Fibroblast of skin of right quadriceps (primary cell): Measurements from ENCODE around the gene SMARCA2.
"Not testable (repeated sequence)": the region's sequence is repeated elsewhere in the genome, so short reads cannot be mapped to it uniquely, and the experiment has no call there.

ENCODE experiments used
- DNase-seq: peaks from one replicate; pipeline ENCODE4 v3.0.0-alpha.2; 2013

SMARCA2 gene

GRCh38 chr9:2106666-2107065 lies 91.5 kb downstream of the SMARCA2 start:
- DNase-seq = no peak

GRCh38 chr9:2107906-2108451 lies 92.8 kb downstream of the SMARCA2 start:
- DNase-seq = no peak

GRCh38 chr9:2109069-2109650 lies 94.0 kb downstream of the SMARCA2 start:
- peak; percentile 97 for DNase-seq

GRCh38 chr9:2110036-2110435 lies 94.9 kb downstream of the SMARCA2 start:
- DNase-seq = no peak

GRCh38 chr9:2116073-2116472 lies 100.9 kb downstream of the SMARCA2 start:
- DNase-seq = no peak

GRCh38 chr9:2117527-2117926 lies 102.4 kb downstream of the SMARCA2 start:
- DNase-seq = no peak

- no peak for DNase-seq
Observed at GRCh38 chr9:2119566-2119965, 104.4 kb downstream of the SMARCA2 start.

- peak; percentile 56 for DNase-seq
Observed at GRCh38 chr9:2120926-2121689, 106.0 kb downstream of the SMARCA2 start.

GRCh38 chr9:2122299-2122698 lies 107.2 kb downstream of the SMARCA2 start:
- no peak for DNase-seq

GRCh38 chr9:2125906-2126305 lies 110.8 kb downstream of the SMARCA2 start:
- DNase-seq = no peak

GRCh38 chr9:2126331-2126803 lies 111.2 kb downstream of the SMARCA2 start:
- DNase-seq = peak; percentile 7

GRCh38 chr9:2127486-2127885 lies 112.3 kb downstream of the SMARCA2 start:
- DNase-seq = peak; percentile 62

- no peak for DNase-seq
Observed at GRCh38 chr9:2128141-2128540, 113.0 kb downstream of the SMARCA2 start.

GRCh38 chr9:2128618-2129017 lies 113.5 kb downstream of the SMARCA2 start:
- no peak for DNase-seq

GRCh38 chr9:2130941-2131340 lies 115.8 kb downstream of the SMARCA2 start:
- DNase-seq = no peak

- DNase-seq = peak; percentile 45
Observed at GRCh38 chr9:2132484-2133082, 117.4 kb downstream of the SMARCA2 start.

- DNase-seq = no peak
Observed at GRCh38 chr9:2134391-2134790, 119.2 kb downstream of the SMARCA2 start.

GRCh38 chr9:2138646-2139045 lies 123.5 kb downstream of the SMARCA2 start:
- DNase-seq = no peak

- DNase-seq = no peak
Observed at GRCh38 chr9:2140600-2141223, 125.6 kb downstream of the SMARCA2 start.

GRCh38 chr9:2142212-2142611 lies 127.1 kb downstream of the SMARCA2 start:
- DNase-seq = no peak

GRCh38 chr9:2144619-2145018 lies 129.5 kb downstream of the SMARCA2 start:
- no peak for DNase-seq

GRCh38 chr9:2145746-2146145 lies 130.6 kb downstream of the SMARCA2 start:
- no peak for DNase-seq

- not testable (repeated sequence) for DNase-seq
Observed at GRCh38 chr9:2146700-2147099, 131.6 kb downstream of the SMARCA2 start.
